HG03342 (cell line): ENCODE measurements around the gene OR10G7.
"Not testable (repeated sequence)": the region's sequence is repeated elsewhere in the genome, so short reads cannot be mapped to it uniquely, and the experiment has no call there.

Source experiments
- ATAC-seq: cut with Tn5 transposase; IDR thresholded peaks from one replicate; pipeline ENCODE4 v1.9.1; 2021; ENCODE audit warnings: mild to moderate bottlenecking, moderate library complexity; ENCODE audit not compliant: unreplicated experiment

Gene OR10G7

DNA sequence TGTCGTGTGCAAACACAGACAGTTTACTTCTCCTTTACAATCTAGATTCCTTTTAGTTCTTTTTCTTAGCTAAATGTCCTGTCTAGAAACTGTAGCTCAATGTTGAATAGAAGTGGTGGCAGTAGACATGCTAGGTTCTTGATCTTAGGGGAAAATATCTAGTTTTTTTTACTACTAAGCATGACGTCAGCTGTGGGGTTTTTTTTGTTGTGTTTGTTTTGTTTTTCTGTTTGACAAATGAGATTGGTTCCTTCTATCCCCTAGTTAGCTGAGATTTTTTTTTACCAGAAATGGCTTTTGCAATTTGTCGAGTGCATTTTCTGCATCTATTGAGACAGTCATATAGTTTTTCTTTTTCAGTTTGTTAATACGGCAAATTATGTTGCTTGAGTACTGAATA, 2.3 kb upstream of the OR10G7 start:
- no peak for ATAC-seq

DNA sequence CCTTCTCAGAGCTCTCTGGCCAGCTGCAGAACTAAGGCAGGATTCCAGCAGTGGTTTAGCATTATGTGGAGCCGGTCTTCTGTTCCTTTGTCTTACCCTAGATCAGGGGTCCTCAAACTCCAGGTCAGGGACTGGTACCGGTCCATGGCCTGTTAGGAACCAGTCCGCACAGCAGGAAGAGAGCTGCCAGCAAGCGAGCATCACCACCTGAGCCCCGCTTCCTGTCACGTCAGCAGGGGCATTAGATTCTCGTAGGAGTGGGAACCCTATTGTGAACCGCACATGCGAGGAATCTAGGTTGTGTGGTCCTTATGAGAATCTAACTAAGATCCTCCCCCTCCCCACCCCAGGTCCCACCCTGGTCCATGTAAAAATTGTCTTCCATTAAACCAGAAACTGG, 1.6 kb downstream of the OR10G7 start:
- no peak for ATAC-seq

DNA sequence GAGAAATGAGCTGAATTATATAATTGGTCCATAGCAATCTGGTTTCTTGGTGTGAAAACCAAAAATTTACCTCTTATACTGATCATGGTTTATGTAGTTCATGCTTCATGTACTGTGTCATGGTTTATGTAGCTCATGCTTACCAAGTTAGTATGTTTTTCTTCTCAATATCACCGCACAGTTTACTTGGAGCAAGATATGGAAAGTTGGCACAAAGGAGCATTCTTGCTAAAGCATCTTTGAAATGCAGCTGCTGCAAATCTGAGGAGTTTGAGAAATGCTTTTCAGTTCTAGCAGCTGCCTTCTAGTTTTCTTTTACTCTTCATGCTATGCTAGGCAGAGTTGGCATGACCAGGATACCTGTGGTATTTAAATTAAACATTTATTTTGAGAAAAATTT, 4.5 kb downstream of the OR10G7 start:
- no peak for ATAC-seq

DNA sequence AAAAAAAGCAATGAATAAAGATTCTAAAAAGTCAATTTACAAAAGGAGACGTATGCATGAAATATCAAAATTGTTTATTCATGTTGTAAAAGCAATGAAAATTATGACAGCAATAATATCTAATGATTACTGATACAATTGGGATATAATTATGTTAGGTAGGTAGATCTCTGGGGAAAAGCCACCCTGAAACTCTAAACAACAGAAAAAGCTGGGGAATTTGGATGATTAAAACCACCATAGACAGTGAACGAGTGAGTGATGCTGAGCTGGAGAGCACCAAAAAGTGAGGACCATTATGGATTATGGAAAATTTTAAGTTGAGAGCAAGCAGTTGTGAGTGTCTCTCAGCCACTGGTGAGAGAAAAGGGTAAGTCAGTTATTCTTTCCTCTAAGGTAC, 14.6 kb downstream of the OR10G7 start, which contains the start of gene OR10G8:
OR10G8 (plus strand) TSS at position 301 of the 400 bp plus-strand sequence. CDS start 2,825 bp downstream, outside the sequence.
- ATAC-seq = no peak

DNA sequence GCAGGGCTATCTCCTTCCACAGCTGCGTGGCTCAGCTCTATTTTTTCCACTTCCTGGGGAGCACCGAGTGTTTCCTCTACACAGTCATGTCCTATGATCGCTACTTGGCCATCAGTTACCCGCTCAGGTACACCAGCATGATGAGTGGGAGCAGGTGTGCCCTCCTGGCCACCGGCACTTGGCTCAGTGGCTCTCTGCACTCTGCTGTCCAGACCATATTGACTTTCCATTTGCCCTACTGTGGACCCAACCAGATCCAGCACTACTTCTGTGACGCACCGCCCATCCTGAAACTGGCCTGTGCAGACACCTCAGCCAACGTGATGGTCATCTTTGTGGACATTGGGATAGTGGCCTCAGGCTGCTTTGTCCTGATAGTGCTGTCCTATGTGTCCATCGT, 25.3 kb downstream of the OR10G7 start:
- ATAC-seq = not testable (repeated sequence)

DNA sequence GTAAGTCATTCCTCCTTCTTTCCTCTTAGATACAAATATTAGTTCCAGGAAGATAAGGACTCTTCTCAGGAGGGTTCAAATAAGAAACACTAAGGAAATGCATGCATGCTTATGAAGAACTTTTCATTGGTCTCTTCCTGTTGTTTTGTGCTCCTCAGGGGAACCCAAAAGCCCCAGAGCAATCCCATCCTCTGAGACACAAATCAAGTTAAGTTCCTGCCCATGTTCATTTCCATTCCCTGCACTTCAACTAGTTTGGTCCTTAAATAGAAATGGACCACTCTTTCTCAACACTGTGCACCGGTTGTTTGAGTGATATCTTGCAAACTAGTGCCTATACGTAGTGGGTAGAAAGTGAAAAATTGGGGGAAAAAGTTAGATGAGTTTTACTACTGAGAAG, 28.4 kb downstream of the OR10G7 start, which contains the start of gene OR10G4:
OR10G4 (plus strand) TSS at position 301 of the 400 bp plus-strand sequence. CDS start 2,578 bp downstream, outside the sequence.
- no peak for ATAC-seq

DNA sequence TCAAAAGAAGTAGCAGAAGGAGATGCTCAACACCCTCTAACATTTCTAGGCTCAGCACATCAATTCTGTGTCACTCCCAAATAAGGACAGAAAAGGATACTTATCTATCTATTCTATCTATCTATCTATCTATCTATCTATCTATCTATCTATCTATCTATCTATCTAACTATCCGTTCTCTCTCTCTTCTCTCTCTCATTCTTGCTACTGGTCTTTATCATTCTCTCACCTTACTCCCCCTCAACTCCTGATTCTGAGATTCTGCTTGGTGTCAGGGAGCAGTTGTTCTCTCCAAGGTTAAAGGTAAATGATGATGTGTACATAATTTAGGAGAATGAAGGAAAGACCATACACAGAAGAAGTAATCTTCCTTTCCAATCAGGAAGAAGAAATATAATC, 46.0 kb downstream of the OR10G7 start, which contains the start of gene OR10G6:
OR10G6 (minus strand) TSS at position 43 of the 400 bp plus-strand sequence; CDS start at position 43, 0 bp downstream.
- no peak for ATAC-seq
